ENCODE data around the gene MT1H.

Gene MT1H

DNA sequence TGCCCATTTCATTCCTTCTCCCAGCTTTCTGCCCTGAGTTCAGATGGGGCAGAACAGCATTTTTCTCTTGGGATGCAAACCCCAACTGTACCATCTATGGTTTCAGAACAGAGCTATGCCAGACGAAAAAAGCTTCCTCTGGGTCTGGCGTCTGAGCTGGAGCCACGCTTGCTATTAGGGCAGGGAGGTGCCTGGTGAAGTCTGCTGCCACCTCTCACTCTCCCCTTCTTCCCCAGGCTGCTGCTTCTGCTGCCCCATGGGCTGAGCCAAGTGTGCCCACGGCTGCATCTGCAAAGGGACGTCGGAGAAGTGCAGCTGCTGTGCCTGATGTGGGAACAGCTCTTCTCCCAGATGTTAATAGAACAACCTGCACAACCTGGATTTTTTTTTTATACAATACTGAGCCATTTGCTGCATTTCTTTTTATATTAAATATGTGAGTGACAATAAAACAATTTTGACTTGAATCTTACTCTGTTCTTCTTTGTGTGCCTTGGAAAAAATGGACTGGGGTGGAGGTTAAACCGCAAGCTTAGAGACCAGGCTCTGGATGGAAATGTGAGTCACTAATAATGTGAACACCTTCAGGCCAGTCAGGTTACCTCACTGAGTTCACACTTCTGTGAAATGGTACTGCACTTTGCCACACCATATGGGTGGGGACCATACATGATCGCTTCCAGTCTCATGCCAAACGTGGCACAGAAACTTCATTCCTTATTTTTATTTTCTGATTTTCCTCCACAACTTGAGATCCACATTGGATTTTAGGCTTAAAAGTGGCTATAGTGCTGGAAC, 32.8 kb upstream of the MT1H start:
- no peak for DNase-seq (ENCODE audit: low spot score)

DNA sequence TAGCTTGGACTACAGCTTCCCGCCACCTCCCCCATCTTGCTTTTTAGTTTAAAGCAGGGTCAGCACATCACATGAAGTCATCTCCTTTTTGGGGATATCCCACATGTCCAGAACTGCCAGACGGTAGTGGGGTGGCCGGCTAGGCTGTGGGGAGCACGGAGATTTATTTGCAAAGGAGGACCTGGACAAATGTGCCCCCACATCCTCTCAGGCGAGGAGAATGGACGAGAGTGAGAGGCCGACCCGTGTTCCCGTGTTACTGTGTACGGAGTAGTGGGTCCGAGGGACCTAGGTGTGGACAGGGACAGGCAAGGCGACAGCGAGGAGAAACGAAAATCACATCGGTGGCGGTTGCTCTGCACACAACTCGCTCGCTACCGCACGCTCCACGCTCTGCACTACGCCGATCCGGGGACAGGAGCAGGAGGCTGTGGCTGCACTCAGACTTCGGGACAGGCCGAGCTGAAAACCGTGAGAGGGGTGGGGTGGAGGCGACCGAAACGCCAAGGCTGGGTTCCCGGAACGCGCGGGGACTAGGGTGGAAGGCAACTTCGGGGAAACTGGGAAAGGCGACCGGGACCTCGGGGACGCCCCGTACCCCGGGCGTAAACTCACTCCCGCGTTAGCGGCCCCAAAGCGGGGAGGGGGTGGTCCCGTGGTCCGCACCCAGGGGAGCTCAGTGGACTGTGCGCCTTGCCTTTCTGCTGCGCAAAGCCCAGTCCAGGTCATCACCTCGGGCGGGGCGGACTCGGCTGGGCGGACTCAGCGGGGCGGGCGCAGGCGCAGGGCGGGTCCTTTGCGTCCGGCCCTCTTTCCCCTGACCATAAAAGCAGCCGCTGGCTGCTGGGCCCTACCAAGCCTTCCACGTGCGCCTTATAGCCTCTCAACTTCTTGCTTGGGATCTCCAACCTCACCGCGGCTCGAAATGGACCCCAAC, 31.5 kb upstream of the MT1H start, which contains the start of gene MT1A:
TSS of gene MT1A (plus strand) at position 853 of the 937 bp plus-strand sequence. CDS start at position 926, 73 bp downstream.
- peak; percentile 79 for DNase-seq (ENCODE audit: low spot score)

DNA sequence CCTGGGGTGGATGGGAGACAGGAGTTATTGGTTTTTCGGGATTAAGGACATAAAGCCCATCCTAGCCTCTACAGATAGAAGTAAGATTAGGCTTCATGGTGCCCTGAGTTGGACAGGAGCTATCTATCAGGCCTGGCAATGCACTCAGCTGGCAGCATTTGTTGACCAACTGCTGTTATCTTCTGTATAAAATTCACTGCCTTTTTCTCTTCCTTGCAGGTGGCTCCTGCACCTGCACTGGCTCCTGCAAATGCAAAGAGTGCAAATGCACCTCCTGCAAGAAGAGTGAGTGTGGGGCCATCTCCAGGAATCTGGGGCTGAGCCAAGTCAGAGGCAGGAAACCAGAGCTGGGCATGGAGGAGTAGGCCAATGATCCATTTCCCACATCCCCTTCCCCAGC, 30.6 kb upstream of the MT1H start:
- no peak for DNase-seq (ENCODE audit: low spot score)

DNA sequence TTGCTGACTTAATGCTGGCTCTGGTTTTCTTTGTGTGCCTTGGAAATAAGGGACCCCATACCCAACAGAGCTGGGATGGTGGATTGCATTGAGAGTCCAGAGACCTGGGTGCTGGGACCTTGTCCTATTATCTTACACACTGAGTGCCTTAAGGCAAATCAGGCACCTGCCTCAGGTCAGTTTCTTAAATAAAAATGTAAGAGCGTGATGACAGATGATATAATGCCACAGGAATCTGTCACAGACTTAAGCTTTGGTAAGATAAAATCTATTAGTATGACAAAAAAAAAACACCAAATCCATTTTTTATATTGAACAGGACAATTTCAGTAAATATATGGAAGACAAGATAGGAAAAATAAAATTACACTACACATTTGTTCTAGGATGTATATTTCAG, 29.5 kb upstream of the MT1H start:
- no peak for DNase-seq (ENCODE audit: low spot score)

DNA sequence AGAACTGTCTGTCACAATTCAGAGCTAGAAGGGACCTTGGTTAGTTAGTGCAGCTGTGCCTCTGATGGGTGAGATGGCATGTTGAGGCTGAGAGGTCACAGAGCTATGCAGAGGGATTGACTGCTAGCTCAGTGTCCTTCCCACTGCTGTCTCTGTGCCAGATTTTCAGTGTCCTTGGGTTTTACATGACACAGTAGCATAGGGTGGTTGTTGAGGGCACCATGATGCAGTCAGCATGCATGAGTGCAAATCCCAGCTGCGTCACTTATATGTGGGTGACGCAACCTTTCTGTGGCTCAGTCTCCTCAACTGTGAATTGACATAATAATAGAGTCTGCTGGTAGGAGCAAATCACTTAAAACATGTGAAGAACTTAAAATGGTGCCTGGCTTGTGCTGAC, 28.4 kb upstream of the MT1H start:
- DNase-seq (ENCODE audit: low spot score), result no peak

DNA sequence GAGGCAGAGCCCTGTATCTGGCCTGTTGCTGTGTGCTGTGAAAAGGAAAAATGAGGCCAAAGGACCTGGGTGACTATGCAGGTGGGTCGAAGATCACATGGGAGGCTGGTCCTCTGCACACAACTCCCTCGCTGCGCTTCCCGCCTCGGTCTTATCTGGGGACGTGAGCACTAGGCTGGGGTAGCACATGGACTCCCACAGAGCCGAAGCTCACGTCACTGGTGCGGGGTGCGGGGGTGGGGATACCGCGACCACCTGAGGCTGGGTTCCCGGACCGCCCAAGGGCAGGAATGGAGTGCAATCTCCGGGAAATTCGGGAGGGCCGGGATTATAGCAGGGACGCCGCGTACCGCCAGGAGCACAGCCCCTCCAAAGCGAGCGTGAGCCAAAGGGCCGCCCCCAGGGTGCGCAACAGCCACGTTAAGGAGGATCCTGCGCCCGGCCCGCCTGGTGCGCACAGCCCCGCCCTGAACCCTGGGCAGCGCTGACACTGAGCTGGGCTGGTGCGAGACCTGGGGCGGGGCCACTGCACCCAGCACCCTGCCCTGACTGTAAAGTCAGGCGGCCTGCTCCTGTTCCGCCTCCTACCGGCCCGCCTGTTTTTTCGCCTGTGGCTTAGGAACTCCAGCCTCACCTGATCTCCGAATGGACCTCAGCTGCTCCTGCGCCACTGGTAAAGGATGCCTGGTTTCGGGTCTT, 26.4 kb upstream of the MT1H start:
- peak; percentile 56 for DNase-seq (ENCODE audit: low spot score)

DNA sequence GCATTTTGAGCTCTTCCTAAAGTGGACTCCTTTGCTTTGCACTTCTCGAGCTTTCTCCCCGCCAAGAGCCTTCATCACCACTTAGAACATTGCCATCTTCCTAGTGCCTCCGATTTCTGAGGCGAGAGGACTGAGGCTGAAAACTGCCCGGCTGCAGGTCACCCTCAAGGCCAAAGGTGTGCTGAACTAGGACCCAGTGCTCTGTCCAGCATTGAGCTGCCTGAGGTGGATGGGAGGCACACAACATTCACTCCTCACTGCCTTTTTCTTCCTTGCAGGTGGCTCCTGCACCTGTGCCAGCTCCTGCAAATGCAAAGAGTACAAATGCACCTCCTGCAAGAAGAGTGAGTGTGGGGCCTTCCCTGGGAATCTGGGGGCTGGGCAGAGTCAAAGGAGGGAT, 25.8 kb upstream of the MT1H start:
- no peak for DNase-seq (ENCODE audit: low spot score)

DNA sequence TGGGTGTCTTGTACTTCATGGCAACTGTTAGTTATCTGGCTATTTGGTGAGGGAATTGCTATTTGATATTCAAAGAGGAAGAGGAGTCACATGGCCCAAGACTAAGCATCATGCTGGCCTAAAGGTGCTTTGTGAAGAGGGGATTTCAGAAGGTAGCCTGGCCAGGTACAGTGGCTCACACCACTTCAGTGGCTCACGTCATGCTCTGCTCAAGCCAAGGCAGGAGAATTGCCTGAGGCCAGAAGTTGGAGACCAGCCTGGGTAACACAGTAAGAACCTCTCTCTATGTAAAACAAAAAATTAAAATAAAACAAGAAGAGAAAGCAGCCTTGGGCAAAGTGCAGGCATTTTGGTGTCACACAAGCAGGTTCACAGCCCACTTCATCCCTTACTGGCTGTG, 24.3 kb upstream of the MT1H start:
- DNase-seq (ENCODE audit: low spot score), result no peak

DNA sequence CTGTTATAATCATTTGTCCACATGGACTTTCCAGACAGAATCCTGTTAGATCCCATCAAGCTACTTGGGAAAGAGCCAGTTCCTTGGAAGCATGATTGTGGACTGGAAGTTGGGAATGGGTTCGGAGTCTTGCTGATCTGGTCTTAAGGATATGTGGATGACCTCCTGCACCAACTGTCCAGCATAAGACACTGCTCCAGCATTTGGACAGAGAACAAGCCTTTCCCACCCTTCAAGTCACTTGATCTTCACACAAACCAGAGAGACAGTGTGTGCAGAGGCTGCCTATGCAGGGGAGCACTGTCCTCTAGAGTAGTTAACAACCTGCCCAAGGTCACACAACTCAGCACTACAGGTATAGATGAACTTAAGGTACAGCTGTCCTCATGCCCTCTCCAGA, 23.8 kb upstream of the MT1H start:
- DNase-seq (ENCODE audit: low spot score), result no peak

DNA sequence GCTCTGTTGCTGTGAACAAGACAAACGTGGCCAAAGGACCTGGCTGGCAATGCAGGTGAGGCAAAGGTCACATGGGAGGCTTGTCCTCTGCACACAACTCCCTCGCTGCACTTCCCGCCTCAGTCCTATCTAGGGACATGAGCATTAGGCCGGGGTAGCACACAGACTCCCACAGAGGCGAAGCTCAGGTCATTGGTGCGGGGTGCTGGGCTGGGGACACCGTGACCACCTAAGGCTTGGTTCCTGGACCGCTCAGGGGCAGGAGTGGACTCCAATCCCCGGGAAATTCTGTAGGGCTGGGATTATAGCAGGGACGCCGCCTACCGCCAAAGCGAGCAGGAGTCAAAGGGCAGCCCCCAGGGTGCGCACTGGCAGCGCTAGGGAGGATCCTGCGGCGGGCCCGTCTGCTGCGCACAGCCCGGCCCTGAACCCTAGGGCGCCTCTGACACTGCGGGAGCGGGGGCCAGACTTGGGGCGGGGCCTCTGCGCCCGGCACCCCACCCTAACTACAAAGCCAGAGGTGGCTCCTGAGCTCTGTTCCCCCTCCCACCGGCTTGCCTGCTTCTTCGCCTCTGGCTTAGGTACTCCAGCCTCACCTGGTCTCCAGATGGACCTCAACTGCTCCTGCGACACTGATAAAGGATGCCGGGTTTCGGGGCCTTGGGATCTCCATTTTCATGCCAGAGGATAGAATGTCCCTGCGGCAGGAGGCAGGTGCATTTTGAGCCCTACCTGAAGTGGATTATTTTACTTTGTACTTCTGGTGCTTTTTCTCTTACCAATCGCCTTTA, 21.8 kb upstream of the MT1H start:
- DNase-seq (ENCODE audit: low spot score), result no peak

DNA sequence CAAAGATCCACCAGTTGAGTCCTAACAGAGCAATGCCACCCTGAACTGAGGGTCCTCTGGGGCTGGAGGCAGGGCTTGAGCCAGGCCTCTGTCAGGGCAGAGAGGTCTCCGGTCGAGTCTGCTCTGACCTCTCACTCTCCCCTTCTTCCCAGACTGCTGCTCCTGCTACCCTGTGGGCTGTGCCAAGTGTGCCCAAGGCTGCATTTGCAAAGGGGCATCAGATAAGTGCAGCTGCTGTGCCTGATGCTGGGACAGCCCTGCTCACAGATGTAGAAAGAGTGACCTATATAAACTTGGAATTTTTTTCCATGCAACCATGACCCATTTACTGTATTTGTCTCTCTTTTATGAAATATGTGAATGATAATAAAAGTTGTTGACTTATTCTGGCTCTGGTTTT, 20.3 kb upstream of the MT1H start:
- DNase-seq (ENCODE audit: low spot score), result no peak

DNA sequence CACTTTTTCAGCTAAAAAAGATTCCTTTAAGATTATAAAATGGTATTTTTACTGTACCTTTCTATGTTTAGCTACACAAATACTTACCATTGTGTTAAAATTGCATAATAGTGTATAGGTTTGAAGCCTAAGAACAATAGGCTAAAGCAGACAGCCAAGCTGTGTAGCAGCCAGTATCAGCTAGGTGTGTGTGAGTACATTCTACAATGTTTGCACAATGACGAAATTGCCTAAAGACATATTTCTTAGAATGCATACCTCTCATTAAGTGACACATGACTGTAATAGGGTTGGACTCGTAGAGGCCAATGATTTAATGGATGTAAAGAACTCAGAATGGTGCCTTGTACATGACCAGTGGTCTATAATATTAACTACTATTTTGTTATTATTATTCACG, 19.8 kb upstream of the MT1H start:
- DNase-seq (ENCODE audit: low spot score), result no peak

DNA sequence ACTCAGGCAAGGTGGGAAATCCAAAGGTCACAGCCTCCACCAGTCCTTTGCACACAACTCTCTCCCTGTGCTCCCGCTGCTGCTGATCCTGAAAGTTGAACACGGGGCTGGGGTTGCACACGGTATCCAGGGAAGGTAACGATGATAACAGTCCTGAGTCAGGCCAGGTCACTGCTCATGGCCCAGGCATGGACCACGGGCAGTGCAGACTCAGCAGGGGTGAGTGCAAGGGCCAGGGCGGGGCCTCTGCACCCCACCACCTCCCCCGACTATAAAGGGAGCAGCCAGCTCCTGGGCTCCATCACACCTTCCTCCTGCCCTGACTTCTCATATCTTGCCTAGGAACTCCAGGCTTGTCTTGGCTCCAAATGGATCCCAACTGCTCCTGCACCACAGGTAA, 18.0 kb upstream of the MT1H start, which contains the start of gene MT1B:
TSS of gene MT1B (plus strand) at position 301 of the 400 bp plus-strand sequence. CDS start at position 369, 68 bp downstream.
- no peak for DNase-seq (ENCODE audit: low spot score)

DNA sequence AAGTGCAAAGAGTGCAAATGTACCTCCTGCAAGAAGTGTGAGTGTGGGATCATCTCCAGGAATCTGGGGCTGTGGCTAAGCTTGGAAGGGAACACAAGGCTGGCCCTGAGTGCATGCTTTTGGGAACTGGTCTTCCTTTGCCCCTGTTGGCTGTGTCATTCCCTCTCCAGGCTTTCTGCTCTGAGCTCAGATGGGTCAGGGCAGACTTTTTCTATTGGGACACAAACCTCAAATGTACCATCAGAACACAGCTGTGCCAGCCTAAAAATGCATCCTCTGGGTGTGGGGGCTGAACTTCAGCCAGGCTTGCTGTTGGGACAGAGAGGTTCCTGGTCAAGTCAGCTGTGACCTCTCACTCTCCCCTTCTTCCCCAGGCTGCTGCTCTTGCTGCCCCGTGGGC, 17.0 kb upstream of the MT1H start:
- DNase-seq (ENCODE audit: low spot score), result no peak

DNA sequence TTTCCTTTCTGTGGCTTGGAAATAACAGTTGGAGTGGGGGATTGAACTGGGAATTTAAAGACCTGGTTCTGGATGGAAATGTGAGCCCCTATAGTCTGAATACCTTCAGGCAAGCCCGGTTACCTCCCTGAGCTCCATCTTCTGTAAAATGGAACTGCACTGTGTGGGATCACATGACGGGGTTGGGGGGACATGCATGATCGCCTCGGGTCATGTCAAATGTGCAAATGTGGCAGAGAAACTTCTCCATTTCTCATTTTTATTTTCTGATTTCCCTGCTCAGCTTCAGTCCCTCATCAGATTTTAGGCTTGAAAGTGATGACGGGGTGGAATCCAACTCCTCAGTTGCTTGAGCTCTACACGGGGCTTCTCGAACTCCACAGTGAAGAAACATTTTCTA, 16.4 kb upstream of the MT1H start:
- no peak for DNase-seq (ENCODE audit: low spot score)

DNA sequence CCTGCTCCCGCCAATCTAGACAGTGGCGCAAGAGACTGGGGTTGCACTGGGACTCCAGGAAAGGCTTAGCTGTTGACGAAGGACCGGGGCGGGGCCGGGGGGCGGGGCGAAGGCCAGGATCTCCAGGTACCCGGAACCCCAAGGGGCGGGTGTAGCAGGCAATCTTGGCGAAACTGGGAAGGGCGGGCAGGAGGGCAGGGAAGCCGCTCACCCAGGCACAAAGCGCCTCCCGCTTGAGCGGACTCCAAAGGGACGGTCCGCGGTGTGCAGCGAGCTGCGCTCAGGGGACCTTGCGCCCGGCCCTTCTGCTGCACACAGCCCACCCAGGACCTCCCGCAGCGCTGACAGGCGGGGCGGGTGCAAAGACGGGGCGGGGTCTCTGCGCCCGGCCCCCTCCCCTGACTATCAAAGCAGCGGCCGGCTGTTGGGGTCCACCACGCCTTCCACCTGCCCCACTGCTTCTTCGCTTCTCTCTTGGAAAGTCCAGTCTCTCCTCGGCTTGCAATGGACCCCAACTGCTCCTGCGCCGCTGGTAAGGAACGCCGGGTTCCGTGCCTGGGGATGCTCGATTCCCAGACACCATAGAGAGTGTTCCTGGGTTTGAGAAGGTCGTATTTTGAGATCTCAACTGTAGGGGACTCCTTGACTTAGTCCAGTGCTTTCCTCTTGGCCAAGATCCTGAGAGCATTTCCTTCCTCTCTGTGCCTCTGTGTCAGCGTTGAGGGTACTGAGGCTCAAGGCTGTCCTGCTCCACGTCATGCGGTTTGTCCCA, 11.9 kb upstream of the MT1H start, which contains the start of gene MT1F:
TSS of gene MT1F (plus strand) at position 405 of the 772 bp plus-strand sequence. CDS start at position 505, 100 bp downstream.
- peak; percentile 33 for DNase-seq (ENCODE audit: low spot score)

DNA sequence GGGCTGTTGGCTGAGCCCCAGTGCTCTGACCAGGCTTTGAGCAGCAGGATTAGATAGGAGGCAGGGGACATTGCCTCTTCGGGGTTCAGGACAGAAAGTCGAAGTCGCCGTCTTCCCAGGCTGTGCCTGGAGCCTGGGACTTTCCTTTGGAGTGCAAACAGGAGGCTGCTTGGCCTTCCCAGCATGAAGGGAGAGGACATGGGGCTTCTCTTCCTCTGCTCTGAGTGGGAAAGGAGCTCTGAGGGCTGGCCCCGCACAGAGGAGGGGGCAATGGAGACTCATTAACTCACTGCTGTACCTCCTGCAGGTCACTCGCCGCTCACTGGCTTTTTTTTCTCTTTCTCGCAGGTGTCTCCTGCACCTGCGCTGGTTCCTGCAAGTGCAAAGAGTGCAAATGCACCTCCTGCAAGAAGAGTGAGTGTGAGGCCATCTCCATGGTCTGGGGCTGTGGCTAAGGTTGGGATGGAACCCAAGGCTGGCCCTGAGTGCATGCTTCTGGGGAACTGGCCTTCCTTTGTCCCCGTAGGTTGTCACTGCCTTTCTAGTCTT, 11.2 kb upstream of the MT1H start:
- DNase-seq (ENCODE audit: low spot score), result no peak

DNA sequence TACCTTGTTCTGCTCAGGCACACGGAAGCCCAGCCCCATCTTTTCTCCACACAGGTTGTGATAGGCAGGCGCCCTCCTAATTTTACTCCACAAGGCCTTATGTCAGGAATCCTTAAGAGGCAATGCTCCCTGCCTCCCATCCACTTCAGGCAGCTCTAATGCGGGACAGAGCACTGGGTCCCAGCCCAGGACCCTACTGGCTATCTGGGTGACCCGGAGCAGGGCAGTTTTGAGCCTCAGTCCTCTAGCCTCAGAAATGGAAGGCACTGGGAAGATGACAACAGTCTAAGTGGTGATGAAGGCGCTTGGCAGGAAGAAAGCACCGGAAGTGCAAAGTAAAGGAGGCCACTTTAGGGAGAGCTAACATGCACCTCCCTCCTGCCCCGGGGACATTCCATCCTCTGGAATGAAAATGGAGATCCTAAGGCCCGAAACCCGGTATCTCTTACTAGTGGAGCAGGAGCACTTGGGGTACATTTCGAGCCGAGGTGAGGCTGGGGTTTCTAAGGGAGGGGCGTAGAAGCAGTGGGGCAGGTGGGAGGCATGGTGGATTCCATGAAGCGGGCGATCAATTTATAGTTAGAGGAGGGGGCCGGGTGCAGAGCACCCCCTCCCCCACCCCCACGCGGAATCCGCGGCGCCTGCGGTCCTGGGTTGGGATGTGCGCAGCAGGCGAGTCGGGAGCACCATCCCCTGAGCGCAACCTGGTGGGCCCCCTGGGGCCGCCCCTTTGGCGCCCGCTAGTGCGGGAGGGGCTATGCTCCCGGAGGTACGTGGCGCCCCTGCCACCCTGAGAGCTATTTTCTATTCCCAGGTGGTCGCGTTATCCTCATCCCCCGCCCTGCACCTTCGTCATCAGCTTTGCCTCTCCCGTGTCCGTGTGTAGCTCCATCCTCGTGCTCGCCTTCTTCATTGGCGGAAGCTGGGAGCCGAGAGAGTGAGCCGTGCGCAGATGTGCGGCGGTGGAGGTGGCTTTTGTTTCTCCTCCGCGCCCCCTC, 7.0 kb upstream of the MT1H start:
- DNase-seq (ENCODE audit: low spot score), result no peak

DNA sequence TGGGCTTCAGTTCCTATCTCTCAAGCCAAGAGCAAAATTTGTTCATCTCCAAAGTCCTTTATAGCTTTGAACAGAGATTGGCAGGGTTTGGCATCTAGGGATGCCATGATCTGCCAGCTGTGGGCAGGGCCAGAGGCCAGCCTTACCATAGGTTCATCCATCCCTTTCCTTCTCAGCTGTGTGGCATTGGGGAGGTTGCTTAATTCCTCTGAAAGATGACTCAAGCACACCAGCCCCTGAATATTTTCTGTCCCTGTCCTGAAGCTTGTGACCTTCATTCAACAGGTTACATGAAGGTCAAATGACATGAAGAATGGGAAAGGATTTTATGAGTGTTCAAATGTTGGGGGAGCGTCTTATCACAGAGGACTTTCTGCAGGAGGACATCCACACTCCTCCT, 5.1 kb upstream of the MT1H start:
- DNase-seq (ENCODE audit: low spot score), result no peak

Measured in AG08395 (cell line).